ENCODE results near the gene LSM7.
"Not testable (repeated sequence)": the region's sequence is repeated elsewhere in the genome, so short reads cannot be mapped to it uniquely, and the experiment has no call there.

LSM7 gene

GRCh38 chr19:2351591-2351990 lies 23.2 kb upstream of the LSM7 start:
- Histone ChIP-seq H3K9me3 (ENCODE audit: low read depth, low read length) (no peaks in the 10 kb centered on the region), H3K36me3 (ENCODE audit: insufficient read depth, low read length) (no peaks in the 10 kb centered on the region; the same call in 1 of the 2 replicates), H3K9ac (ENCODE audit: insufficient read length) (no peak overlapping the region), H3K4me3 (no peak overlapping the region), H3K27ac (no peak overlapping the region)
- TF ChIP-seq FOXP2 (optimal IDR thresholded peaks at IDR 0.05; ENCODE audit: control extremely low read depth, extremely low read length, insufficient read depth) (no peak), POLR2AphosphoS5 (IDR thresholded peaks at IDR 0.05; ENCODE audit: borderline replicate concordance, low read depth, low read length) (no peak), EZH2 (IDR thresholded peaks at IDR 0.05) (no peak)
- no peak for DNase-seq (ENCODE audit: low read depth, low spot score)

GRCh38 chr19:2350656-2351055 lies 22.3 kb upstream of the LSM7 start:
- TF ChIP-seq POLR2AphosphoS5 (IDR thresholded peaks at IDR 0.05; ENCODE audit: borderline replicate concordance, low read depth, low read length): no peak
- TF ChIP-seq EZH2 (IDR thresholded peaks at IDR 0.05): no peak
- no peak for TF ChIP-seq FOXP2 (optimal IDR thresholded peaks at IDR 0.05; ENCODE audit: control extremely low read depth, extremely low read length, insufficient read depth)
- no peaks in the 10 kb centered on the region for H3K9me3 ChIP-seq (ENCODE audit: low read depth, low read length)

GRCh38 chr19:2349818-2350217 lies 21.4 kb upstream of the LSM7 start:
- H3K36me3 ChIP-seq (ENCODE audit: insufficient read depth, low read length); DNase-seq (ENCODE audit: low read depth, low spot score); H3K4me3 ChIP-seq; H3K9ac ChIP-seq (ENCODE audit: insufficient read length); H3K27ac ChIP-seq; H3K9me3 ChIP-seq (ENCODE audit: low read depth, low read length): not testable (repeated sequence)

More at GRCh38 chr19:2350656-2351055, 22.3 kb upstream of the LSM7 start:
- H3K27ac ChIP-seq: no peak overlapping the region
- H3K36me3 ChIP-seq (ENCODE audit: insufficient read depth, low read length): no peaks in the 10 kb centered on the region; the same call in 1 of the 2 replicates
- H3K9ac ChIP-seq (ENCODE audit: insufficient read length): no peak overlapping the region
- H3K4me3 ChIP-seq: no peak overlapping the region
- DNase-seq (ENCODE audit: low read depth, low spot score): no peak

GRCh38 chr19:2345794-2346663 lies 17.6 kb upstream of the LSM7 start:
- Histone ChIP-seq H3K9me3 (ENCODE audit: low read depth, low read length) (no peaks in the 10 kb centered on the region), H3K4me3 (no peak overlapping the region), H3K9ac (ENCODE audit: insufficient read length) (no peak overlapping the region), H3K36me3 (ENCODE audit: insufficient read depth, low read length) (no peaks in the 10 kb centered on the region), H3K27ac (no peak overlapping the region)
- DNase-seq (ENCODE audit: low read depth, low spot score): no peak
- TF ChIP-seq EZH2 (IDR thresholded peaks at IDR 0.05): no peak
- TF ChIP-seq FOXP2 (optimal IDR thresholded peaks at IDR 0.05; ENCODE audit: control extremely low read depth, extremely low read length, insufficient read depth): no peak
- TF ChIP-seq POLR2AphosphoS5 (IDR thresholded peaks at IDR 0.05; ENCODE audit: borderline replicate concordance, low read depth, low read length): no peak

GRCh38 chr19:2345076-2345475 lies 16.7 kb upstream of the LSM7 start:
- TF ChIP-seq POLR2AphosphoS5 (IDR thresholded peaks at IDR 0.05; ENCODE audit: borderline replicate concordance, low read depth, low read length): no peak
- TF ChIP-seq EZH2 (IDR thresholded peaks at IDR 0.05): no peak
- TF ChIP-seq FOXP2 (optimal IDR thresholded peaks at IDR 0.05; ENCODE audit: control extremely low read depth, extremely low read length, insufficient read depth): no peak
- H3K27ac ChIP-seq: no peak overlapping the region
- no peaks in the 10 kb centered on the region for H3K9me3 ChIP-seq (ENCODE audit: low read depth, low read length)
- H3K9ac ChIP-seq (ENCODE audit: insufficient read length): no peak overlapping the region
- no peaks in the 10 kb centered on the region for H3K36me3 ChIP-seq (ENCODE audit: insufficient read depth, low read length)
- DNase-seq (ENCODE audit: low read depth, low spot score): no peak
- H3K4me3 ChIP-seq: no peak overlapping the region

- Histone ChIP-seq H3K9ac (ENCODE audit: insufficient read length) (no peak overlapping the region), H3K9me3 (ENCODE audit: low read depth, low read length) (no peaks in the 10 kb centered on the region), H3K4me3 (no peak overlapping the region), H3K36me3 (ENCODE audit: insufficient read depth, low read length) (no peaks in the 10 kb centered on the region), H3K27ac (no peak overlapping the region)
- no peak for DNase-seq (ENCODE audit: low read depth, low spot score)
- no peak for TF ChIP-seq FOXP2 (optimal IDR thresholded peaks at IDR 0.05; ENCODE audit: control extremely low read depth, extremely low read length, insufficient read depth)
- TF ChIP-seq POLR2AphosphoS5 (IDR thresholded peaks at IDR 0.05; ENCODE audit: borderline replicate concordance, low read depth, low read length): no peak
- TF ChIP-seq EZH2 (IDR thresholded peaks at IDR 0.05): no peak
Observed at GRCh38 chr19:2344381-2344870, 16.0 kb upstream of the LSM7 start.

- TF ChIP-seq POLR2AphosphoS5 (IDR thresholded peaks at IDR 0.05; ENCODE audit: borderline replicate concordance, low read depth, low read length): no peak
- no peak for TF ChIP-seq EZH2 (IDR thresholded peaks at IDR 0.05)
- TF ChIP-seq FOXP2 (optimal IDR thresholded peaks at IDR 0.05; ENCODE audit: control extremely low read depth, extremely low read length, insufficient read depth): no peak
Observed at GRCh38 chr19:2343289-2343982, 15.1 kb upstream of the LSM7 start.

GRCh38 chr19:2342656-2343288 lies 14.4 kb upstream of the LSM7 start:
- Histone ChIP-seq H3K27ac (no peak overlapping the region), H3K4me3 (no peak overlapping the region), H3K9ac (ENCODE audit: insufficient read length) (no peak overlapping the region), H3K9me3 (ENCODE audit: low read depth, low read length) (no peaks in the 10 kb centered on the region), H3K36me3 (ENCODE audit: insufficient read depth, low read length) (no peaks in the 10 kb centered on the region)
- no peak for DNase-seq (ENCODE audit: low read depth, low spot score)
- TF ChIP-seq FOXP2 (optimal IDR thresholded peaks at IDR 0.05; ENCODE audit: control extremely low read depth, extremely low read length, insufficient read depth) (no peak), POLR2AphosphoS5 (IDR thresholded peaks at IDR 0.05; ENCODE audit: borderline replicate concordance, low read depth, low read length) (no peak), EZH2 (IDR thresholded peaks at IDR 0.05) (no peak)

More at GRCh38 chr19:2343289-2343982, 15.1 kb upstream of the LSM7 start:
- DNase-seq (ENCODE audit: low read depth, low spot score): no peak
- no peaks in the 10 kb centered on the region for H3K36me3 ChIP-seq (ENCODE audit: insufficient read depth, low read length)
- H3K4me3 ChIP-seq: no peak overlapping the region
- no peak overlapping the region for H3K9ac ChIP-seq (ENCODE audit: insufficient read length)
- H3K27ac ChIP-seq: no peak overlapping the region
- no peaks in the 10 kb centered on the region for H3K9me3 ChIP-seq (ENCODE audit: low read depth, low read length)

All from SK-N-MC (cell line).